Coronary artery (tissue), 2 donors: ENCODE measurements around the gene GRIN2C.
"Not testable (repeated sequence)": the region's sequence is repeated elsewhere in the genome, so short reads cannot be mapped to it uniquely, and the experiment has no call there.

ENCODE experiments used
- DNase-seq: peaks from one replicate; pipeline ENCODE4 v3.0.0-alpha.2; 2017; ENCODE audit warnings: low spot score
- H3K27ac ChIP-seq, 2 donors: fragments of 200-600 bp; sonication (generic); one replicate each; pipeline ENCODE4 v1.5.1; 2016 to 2019
- H3K4me3 ChIP-seq: fragments of 200-600 bp; sonication (generic); 2 replicates; pipeline ENCODE4 v1.5.1; 2016; ENCODE audit warnings: mild to moderate bottlenecking, moderate library complexity
- CTCF ChIP-seq: fragments of 200-600 bp; sonication (generic); IDR thresholded peaks from one replicate; pipeline ENCODE4 v1.5.1; 2019; ENCODE audit warnings: antibody characterized with exemption

GRIN2C gene

GRCh38 chr17:74859459-74860228 lies at the start of gene GRIN2C:
Gene GRIN2C (minus strand): TSS chr17:74859885. CDS start chr17:74855092, 4,793 bp downstream.
- DNase-seq: no peak
- no peak within 1 kb of the TSS for H3K27ac ChIP-seq
- peak within 1 kb of the TSS; percentile 66 for H3K4me3 ChIP-seq
- TF ChIP-seq CTCF: no peak

GRCh38 chr17:74909097-74909496 lies 49.4 kb upstream of the GRIN2C start:
- not testable (repeated sequence) for H3K4me3 ChIP-seq, H3K27ac ChIP-seq, DNase-seq

- Histone ChIP-seq H3K27ac (no peak overlapping the region), H3K4me3 (no peak overlapping the region)
- DNase-seq: no peak
- no peak for TF ChIP-seq CTCF
These were observed 47.3 kb upstream of the GRIN2C start for GRCh38 chr17:74907012-74907411.

GRCh38 chr17:74906214-74906793 lies 46.6 kb upstream of the GRIN2C start:
- DNase-seq, H3K27ac ChIP-seq, H3K4me3 ChIP-seq: not testable (repeated sequence)

- no peak for TF ChIP-seq CTCF
- H3K4me3 ChIP-seq: no peak overlapping the region
- no peak for DNase-seq
- H3K27ac ChIP-seq: no peak overlapping the region
These were observed 45.2 kb upstream of the GRIN2C start for GRCh38 chr17:74904687-74905409.

GRCh38 chr17:74903671-74904070 lies 44.0 kb upstream of the GRIN2C start:
- no peak overlapping the region for H3K27ac ChIP-seq
- TF ChIP-seq CTCF: no peak
- no peak overlapping the region for H3K4me3 ChIP-seq
- no peak for DNase-seq

GRCh38 chr17:74903034-74903433 lies 43.3 kb upstream of the GRIN2C start:
- DNase-seq: no peak
- TF ChIP-seq CTCF: no peak
- Histone ChIP-seq H3K4me3 (no peak overlapping the region), H3K27ac (no peak overlapping the region)
